NCI-H748 treated with DMSO at 0.1 percent for 48 hours (cell line): Measurements from ENCODE around the gene CA5A.
A peak's percentile ranks its signal among the peaks of the same experiment; 100 is the strongest.

Experiments used
- DNase-seq: peaks from one replicate; lab custom pipeline; 2025; lab: John Stamatoyannopoulos, UW

CA5A gene

DNA sequence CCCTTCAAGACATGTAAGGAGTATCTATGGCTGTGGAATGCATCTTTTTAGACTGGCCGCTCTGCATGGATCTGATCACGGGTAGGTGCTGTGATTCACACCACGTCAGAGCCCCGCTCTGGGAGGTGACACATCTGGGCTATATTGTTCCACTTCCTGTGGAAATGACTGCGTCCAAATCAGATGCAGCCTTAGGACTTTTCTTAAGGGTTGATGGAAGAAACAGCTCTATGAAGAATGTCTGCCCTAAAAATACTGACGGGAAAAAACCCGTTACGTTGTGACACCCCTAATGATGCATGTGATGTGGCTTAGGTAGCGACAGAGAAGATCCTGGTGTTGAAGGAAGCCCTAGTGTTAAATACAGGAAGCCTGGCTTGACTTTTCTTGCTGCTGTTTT is 27.1 kb upstream of the CA5A start:
- no peak for DNase-seq

DNA sequence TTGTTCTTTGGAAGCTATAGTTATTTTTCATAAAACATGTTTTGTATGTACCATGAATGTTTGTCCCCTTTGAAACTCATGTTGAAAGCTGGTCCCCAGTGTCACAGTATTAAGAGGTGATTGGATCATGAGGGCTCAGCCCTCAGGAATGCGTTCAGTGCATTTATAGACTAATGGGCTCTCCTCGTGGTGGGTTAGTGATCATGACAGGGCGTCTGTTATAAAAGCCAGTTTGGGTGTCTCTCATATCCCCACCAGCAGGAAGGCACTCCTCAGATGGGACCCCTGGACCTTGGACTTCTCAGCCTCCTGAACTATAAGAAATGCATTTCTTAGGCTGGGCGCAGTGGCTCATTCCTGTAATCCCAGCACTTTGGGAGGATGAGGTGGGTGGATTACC is 25.3 kb upstream of the CA5A start:
- DNase-seq: no peak

GRCh38 chr16:87960852-87961251 is 24.5 kb upstream of the CA5A start:
- no peak for DNase-seq

- DNase-seq: no peak
Measured at GRCh38 chr16:87960296-87960695, 24.0 kb upstream of the CA5A start.

DNA sequence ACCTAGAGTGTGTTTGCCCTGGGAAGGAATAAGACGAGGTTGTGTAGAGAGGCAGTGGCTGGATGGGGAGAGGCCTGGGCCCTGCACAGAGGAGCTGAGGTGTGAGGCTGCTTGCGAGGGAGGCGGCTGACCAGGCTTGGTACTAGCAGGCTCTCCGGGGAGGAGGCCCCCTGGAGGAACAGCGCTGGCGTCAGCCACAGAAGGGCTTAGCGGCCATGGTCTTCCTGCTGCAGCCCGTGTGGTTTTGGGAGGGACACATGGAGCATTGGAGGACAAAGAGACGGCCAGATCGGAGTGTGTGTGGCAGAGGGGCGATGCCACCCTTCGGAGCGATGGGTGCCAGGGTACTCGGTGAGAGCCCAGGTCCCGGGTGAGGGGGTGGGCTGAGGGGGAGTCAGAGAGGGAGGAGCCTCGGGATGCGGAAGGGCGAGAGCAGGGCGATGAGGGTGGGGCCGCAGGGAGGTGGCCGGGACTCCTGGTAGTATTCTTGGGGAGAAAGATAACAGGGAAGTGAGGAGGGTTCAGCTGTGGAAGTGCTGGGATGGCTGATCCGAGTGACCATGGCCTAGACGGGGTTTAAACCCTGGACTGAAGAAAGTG is 23.2 kb upstream of the CA5A start:
- DNase-seq: no peak

DNA sequence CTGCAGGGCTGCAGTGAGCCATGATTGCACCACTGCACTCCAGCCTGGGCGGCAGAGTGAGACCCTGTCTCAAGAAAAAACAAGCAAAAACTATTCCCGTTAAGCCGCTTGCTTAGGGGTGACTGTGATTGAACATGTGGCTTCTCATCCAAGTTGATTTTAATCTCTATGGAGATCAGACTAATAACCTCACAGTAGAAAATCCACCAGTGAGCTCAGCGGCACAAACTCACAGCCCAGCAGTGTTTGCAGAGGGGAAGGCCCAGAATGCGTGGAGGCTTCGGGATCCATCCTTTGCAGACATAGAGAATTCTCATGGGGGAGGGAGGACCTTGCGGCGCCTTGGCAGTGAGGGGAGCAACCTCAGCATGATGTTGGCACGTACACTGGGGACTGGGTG is 22.3 kb upstream of the CA5A start:
- DNase-seq: no peak

DNA sequence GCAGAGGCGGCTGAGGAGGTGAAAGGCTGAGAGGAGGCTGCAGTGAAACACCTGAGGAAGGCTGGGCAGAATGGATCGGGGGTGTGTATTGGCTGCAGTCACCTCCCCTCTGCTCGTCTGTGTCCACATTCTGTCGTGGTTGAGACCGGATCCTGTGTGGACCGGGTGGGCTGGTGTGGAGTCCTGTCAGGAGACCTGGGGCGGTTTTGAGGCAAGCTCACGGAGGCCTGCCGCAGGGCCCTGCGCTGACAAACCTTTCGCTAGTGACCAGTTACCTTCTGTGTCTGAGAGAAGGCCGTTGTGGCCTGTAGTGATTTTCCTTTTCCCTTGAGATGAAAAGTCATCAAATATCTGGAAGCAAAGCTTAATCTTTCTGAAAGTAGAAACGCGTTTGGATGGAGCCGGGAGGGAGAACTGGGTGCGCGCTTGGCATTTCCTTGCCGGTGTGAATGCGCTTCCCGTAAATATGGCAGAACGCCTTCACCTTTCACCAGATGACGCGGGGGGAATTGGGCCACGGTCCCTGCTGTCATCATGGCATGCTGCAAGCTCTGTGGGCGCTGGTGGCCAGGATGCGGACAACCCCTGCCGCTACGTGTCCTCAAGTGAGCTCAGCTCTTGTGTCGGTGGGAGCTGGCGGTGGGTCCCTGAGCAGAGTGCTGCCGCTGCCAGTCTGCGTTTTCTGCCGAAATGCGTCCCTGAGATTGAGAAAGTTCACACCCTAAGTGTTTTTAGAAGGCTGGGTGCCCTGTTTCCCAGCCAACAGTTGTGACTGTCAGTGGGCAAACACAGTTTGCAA is 21.2 kb upstream of the CA5A start:
- no peak for DNase-seq

GRCh38 chr16:87956365-87957231 is 20.3 kb upstream of the CA5A start:
- DNase-seq: no peak

GRCh38 chr16:87956098-87956364 is 19.7 kb upstream of the CA5A start:
- DNase-seq: no peak

- no peak for DNase-seq
Measured at GRCh38 chr16:87955302-87956097, 19.2 kb upstream of the CA5A start.

DNA sequence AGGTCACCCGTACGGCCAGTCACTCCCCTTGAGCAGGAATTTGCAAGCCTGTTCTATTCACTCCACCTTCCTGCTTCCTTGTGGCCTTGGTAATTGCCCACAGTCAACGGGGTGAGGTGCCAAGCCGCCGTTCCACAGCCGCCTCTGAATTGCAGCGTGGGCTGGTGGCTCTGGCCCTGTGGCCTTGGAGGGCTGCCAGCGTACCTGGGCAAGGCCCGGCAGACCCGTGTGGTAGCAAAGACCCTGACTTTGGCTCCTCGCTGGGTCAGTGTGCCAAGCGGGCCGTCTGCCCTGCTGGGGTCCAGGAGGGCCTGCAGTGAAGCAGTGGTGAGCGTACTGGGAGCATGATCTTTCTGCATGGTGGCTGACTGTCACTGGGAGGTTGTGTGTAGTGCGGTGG is 18.5 kb upstream of the CA5A start:
- DNase-seq: no peak

DNA sequence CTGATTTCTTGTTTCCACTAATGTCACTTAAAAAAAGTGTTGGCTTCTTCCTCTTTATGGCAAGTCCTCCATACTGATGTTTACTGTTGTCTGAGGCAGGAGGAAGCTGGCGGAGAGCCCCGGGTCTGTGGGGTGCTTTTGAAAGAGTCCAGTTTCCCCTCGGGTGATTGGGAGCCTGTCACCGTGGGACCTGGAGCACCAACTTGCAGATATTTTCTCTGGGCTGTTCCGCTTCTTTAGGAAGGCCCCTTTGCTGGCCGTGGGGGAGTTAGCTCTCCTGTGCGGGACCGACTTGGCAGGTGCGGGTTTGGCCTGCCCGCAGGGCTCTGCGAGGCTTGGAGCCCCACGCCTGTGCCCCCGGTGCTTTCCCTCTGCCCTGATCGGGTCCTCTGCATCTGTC is 18.0 kb upstream of the CA5A start:
- no peak for DNase-seq

- no peak for DNase-seq
Measured at GRCh38 chr16:87953308-87954215, 17.2 kb upstream of the CA5A start.

DNA sequence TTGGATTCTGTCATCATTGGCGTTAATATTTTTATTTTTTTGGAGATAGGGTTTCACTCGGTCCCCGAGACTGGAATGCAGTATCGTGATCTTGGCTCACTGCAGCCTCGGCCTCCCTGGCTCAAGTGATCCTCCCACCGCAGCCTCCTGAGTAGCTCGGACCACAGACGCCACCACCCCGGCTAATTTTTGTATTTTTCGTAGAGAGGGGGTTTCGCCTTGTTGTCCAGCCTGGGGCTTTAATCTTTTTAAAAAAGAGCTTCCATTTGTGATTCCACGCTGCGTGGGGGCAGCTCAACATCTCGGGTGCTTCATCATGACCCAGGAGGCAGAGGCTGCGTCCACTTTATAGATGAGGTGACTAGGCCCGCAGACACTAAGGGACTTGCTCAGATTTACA is 16.4 kb upstream of the CA5A start:
- DNase-seq: no peak

GRCh38 chr16:87951552-87952538 is 15.5 kb upstream of the CA5A start:
- no peak for DNase-seq

DNA sequence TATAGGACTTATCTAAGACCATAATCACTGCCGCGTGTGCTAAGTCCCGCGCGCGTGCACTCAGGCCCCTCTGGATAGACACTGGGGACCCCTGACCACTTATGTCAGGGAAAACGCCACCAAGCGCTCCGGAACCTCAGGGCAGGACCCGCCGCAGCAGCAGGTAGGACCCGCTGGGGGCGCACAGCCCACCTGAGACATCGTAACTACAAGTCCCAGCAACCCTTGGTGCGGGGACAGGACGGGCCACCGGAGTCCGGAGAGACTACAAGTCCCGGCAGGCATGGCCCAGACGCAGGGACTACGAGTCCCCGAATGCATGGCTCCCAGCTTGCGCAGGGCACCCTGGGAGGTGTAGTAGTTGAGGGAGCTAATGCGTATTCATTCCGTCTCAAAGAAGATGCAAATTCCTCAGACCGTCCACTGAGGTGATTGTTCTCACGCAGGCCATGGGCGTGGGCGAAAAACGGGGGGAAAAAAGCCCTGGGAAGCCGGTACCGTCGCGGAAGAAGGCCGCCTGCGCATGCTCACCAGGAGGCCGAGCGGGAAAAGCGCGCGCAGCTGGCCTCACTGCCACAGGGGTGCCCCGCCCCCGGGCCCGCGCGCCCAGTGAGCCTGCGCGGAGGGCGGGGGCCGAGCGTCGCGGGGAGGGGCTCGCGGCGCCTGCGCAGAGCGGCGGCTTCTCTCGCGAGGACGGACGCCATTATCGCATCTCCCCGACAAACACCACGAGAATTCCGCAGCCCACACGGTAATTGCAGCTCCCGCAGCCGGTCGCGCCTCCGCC is 14.6 kb upstream of the CA5A start, which contains the start of gene BANP:
TSS of gene BANP (plus strand) at position 670 of the 787 bp plus-strand sequence. CDS start 23,682 bp downstream, outside the sequence.
- peak; percentile 86 for DNase-seq

GRCh38 chr16:87949071-87949744 is 12.9 kb upstream of the CA5A start:
- DNase-seq: no peak

DNA sequence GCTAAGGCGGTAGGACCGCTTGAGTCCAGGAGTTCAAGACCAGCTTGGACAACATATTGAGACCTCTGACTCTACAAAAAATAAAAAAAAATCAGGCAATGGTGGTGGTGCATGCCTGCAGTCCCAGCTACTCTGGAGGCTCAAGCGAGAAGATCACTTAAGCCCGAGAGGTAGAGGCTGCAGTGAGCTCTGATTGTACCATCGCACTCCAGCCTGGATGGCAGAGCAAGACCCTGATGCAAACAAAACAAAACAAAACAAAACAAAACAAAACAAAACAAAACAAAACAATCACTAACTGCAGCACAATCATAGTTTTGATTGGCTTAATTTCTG is 12.4 kb upstream of the CA5A start:
- no peak for DNase-seq

DNA sequence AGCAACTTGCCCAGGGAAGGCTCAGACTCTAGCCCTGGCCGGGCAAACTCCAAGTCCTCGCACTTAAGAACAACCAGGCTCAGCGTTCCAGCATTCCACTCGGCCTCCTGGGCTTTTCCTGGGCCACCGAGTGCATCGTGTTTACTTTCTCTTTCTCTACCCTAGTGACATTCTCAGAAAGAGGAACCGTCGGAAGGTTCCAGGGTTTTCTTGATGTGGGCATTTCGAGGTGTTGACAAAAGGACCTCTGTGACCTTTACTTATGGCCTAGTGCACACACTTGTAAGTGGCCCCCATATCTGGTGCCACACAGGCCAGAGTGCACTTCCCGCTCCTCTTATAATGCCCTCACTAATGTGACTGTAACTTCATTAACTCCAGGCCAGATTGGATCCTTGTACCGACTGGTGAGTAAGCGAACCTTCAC is 11.8 kb upstream of the CA5A start:
- no peak for DNase-seq
